OCI-LY3 (cell line): ENCODE data around the gene MYCT1.

Source experiments
- H2AFZ ChIP-seq: fragments of 200-600, 300-600 bp; shearing (Covaris generic); 2 replicates; pipeline ENCODE4 v1.6.0; 2014; ENCODE audit warnings: antibody characterized with exemption, low read depth, low read length
- H3K27ac ChIP-seq: fragments of 200-600, 300-600 bp; sonication (generic); 2 replicates; pipeline ENCODE4 v1.5.1; 2014; ENCODE audit warnings: mild to moderate bottlenecking, low read length, moderate library complexity, mixed read lengths
- H3K27me3 ChIP-seq: fragments of 200-600, 300-600 bp; sonication (generic); 2 replicates; pipeline ENCODE4 v1.6.1; 2014; ENCODE audit warnings: low read depth, low read length, mixed read lengths
- H3K36me3 ChIP-seq: fragments of 200-600, 300-600 bp; sonication (generic); replicated peaks from 2 replicates; pipeline ENCODE3; 2014; ENCODE audit warnings: low read depth, low read length, mixed read lengths
- H3K4me1 ChIP-seq: fragments of 300-600, 200-600 bp; sonication (generic); 2 replicates; pipeline ENCODE4 v1.6.1; 2014; ENCODE audit warnings: low read length, mixed read lengths
- H3K4me2 ChIP-seq: fragments of 200-600, 300-600 bp; sonication (generic); 2 replicates; pipeline ENCODE4 v1.6.1; 2014; ENCODE audit warnings: low read length, mixed read lengths
- H3K4me3 ChIP-seq: fragments of 300-600, 200-600 bp; sonication (generic); 2 replicates; pipeline ENCODE4 v1.5.1; 2014; ENCODE audit warnings: antibody characterized with exemption, mild to moderate bottlenecking, low read length, moderate library complexity
- H3K79me2 ChIP-seq: fragments of 300-600, 200-600 bp; shearing (Covaris generic); 2 replicates; pipeline ENCODE4 v1.6.1; 2014; ENCODE audit warnings: mild to moderate bottlenecking, low read length, mixed read lengths
- H3K9ac ChIP-seq: fragments of 300-600, 200-600 bp; shearing (Covaris generic); 2 replicates; pipeline ENCODE4 v1.6.0; 2014; ENCODE audit warnings: mild to moderate bottlenecking, low read length, moderate library complexity
- H3K9me3 ChIP-seq: fragments of 200-600, 300-600 bp; shearing (Covaris generic); 2 replicates; pipeline ENCODE4 v1.6.1; 2014; ENCODE audit warnings: low read length, mixed read lengths; ENCODE audit not compliant: insufficient read depth
- H4K20me1 ChIP-seq: fragments of 200-600, 300-600 bp; sonication (generic); 2 replicates; pipeline ENCODE4 v1.6.1; 2016; ENCODE audit warnings: low read length, mixed read lengths; ENCODE audit not compliant: insufficient read depth
- CTCF ChIP-seq: fragments of 200-600, 300-600 bp; sonication (generic); IDR thresholded peaks from 2 replicates; pipeline ENCODE4 v1.5.1; 2014; ENCODE audit warnings: antibody characterized with exemption, low read length, low read depth
- EZH2phosphoT487 ChIP-seq: fragments of 200-600 bp; shearing (Covaris generic); IDR thresholded peaks from 2 replicates; pipeline ENCODE4 v1.6.1; 2018; ENCODE audit warnings: antibody characterized with exemption, mixed run types, low read depth

The MYCT1 gene

GRCh38 chr6:152695372-152696045 lies 2.2 kb upstream of the MYCT1 start:
- Histone ChIP-seq H3K9me3 (no peaks in the 10 kb centered on the region), H3K4me3 (no peak overlapping the region), H4K20me1 (no peaks in the 10 kb centered on the region), H3K27me3 (peaks cover 4% of the 10 kb centered on the region; the same call in 1 of the 2 replicates), H3K4me1 (no peaks in the 10 kb centered on the region), H2AFZ (no peak overlapping the region), H3K4me2 (no peak overlapping the region), H3K27ac (no peak overlapping the region), H3K79me2 (no peaks in the 10 kb centered on the region), H3K36me3 (no peaks in the 10 kb centered on the region), H3K9ac (no peak overlapping the region)
- TF ChIP-seq CTCF (no peak), EZH2phosphoT487 (no peak)

GRCh38 chr6:152696522-152696921 lies 1.2 kb upstream of the MYCT1 start:
- Histone ChIP-seq H3K4me1 (no peaks in the 10 kb centered on the region), H2AFZ (no peak overlapping the region), H3K36me3 (no peaks in the 10 kb centered on the region), H3K9me3 (no peaks in the 10 kb centered on the region), H3K4me2 (no peak overlapping the region), H3K27me3 (peaks cover 7% of the 10 kb centered on the region; the same call in 1 of the 2 replicates), H3K27ac (no peak overlapping the region), H3K79me2 (no peaks in the 10 kb centered on the region), H3K9ac (no peak overlapping the region), H4K20me1 (no peaks in the 10 kb centered on the region), H3K4me3 (no peak overlapping the region)
- TF ChIP-seq CTCF (no peak), EZH2phosphoT487 (no peak)

- Histone ChIP-seq H3K4me1 (no peaks in the 10 kb centered on the region), H3K4me3 (no peak overlapping the region), H3K9me3 (no peaks in the 10 kb centered on the region), H3K4me2 (no peak overlapping the region), H3K9ac (no peak overlapping the region), H3K27ac (no peak overlapping the region), H3K36me3 (no peaks in the 10 kb centered on the region), H3K79me2 (no peaks in the 10 kb centered on the region), H3K27me3 (peaks cover 7% of the 10 kb centered on the region; the same call in 1 of the 2 replicates), H4K20me1 (no peaks in the 10 kb centered on the region), H2AFZ (no peak overlapping the region)
- no peak for TF ChIP-seq EZH2phosphoT487
- no peak for TF ChIP-seq CTCF
These were observed 995 bp downstream of the MYCT1 start for GRCh38 chr6:152698692-152699091.

GRCh38 chr6:152700427-152700826 lies 2.7 kb downstream of the MYCT1 start:
- Histone ChIP-seq H3K9me3 (no peaks in the 10 kb centered on the region), H3K36me3 (no peaks in the 10 kb centered on the region), H3K4me1 (no peaks in the 10 kb centered on the region), H3K27ac (no peak overlapping the region), H2AFZ (no peak overlapping the region), H3K4me2 (no peak overlapping the region), H3K4me3 (no peak overlapping the region), H3K79me2 (no peaks in the 10 kb centered on the region), H4K20me1 (no peaks in the 10 kb centered on the region), H3K9ac (no peak overlapping the region), H3K27me3 (peaks cover 7% of the 10 kb centered on the region; the same call in 1 of the 2 replicates)
- TF ChIP-seq EZH2phosphoT487 (no peak), CTCF (no peak)
